ENCODE data around the gene OGG1. TPM values are rescaled to one million over a fixed set of nuclear protein-coding genes. Genes with fewer than 3 reads are reported as not detected.

OGG1 gene
- total RNA-seq = 69.9 TPM

DNA sequence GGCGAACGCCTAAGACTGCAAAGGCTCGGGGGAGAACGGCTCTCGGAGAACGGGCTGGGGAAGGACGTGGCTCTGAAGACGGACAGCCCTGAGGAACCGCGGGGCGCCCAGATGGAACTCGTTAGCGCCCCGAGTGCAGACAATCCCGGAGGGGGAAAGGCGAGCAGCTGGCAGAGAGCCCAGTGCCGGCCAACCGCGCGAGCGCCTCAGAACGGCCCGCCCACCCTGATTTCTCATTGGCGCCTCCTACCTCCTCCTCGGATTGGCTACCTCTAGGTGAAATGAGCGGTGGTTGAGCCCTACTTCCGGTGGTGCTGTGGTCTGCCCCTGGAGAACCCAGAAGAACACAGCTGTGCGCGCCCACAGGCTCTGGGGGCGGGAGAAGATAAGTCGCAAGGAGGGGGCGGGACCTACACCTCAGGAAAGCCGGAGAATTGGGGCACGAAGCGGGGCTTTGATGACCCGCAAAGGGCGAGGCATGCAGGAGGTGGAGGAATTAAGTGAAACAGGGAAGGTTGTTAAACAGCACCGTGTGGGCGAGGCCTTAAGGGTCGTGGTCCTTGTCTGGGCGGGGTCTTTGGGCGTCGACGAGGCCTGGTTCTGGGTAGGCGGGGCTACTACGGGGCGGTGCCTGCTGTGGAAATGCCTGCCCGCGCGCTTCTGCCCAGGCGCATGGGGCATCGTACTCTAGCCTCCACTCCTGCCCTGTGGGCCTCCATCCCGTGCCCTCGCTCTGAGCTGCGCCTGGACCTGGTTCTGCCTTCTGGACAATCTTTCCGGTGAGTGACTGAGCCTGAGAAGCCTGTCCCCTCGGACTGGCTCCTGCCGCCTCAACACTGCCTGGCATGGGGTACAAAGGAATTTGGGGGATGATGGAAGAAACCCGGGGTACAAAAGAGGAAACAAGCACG is at the start of gene OGG1:
Gene OGG1, plus strand, starts transcription at position 308 of the 911 bp plus-strand sequence. Its CDS starts 335 bp downstream, at position 643.

DNA sequence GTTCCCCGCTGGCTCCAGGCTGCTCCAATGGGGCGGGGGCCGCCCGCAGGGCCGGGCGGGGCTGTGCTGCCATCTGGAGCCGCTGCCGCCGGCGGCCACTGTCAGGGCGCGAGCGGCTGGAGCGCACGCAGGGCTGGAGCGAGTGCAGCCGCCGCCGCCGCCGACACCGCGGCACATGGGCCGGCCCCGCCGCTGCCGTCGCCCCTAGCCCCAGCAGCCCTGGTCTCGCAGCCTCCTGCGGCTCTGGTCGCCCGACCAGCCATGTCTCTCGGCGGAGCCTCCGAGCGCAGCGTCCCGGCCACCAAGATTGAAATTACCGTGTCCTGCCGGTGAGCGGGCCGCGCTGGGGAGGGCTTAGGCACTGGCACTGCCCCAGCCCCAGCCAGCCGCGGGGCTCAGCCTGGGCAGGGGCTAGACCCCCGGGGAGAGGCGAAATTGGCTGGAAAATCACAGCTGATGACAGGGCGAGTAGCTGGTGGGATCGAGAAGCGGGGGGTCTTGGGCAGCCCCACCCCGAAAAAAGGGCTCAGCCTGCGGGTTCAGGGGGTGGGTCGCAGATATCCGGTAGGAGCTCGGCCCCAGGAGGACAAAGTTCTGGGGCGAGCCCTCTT is 45.9 kb upstream of the OGG1 start, which contains the start of gene CPNE9:
Gene CPNE9, plus strand, starts transcription at position 98 of the 611 bp plus-strand sequence. Its CDS starts 164 bp downstream, at position 262.

DNA sequence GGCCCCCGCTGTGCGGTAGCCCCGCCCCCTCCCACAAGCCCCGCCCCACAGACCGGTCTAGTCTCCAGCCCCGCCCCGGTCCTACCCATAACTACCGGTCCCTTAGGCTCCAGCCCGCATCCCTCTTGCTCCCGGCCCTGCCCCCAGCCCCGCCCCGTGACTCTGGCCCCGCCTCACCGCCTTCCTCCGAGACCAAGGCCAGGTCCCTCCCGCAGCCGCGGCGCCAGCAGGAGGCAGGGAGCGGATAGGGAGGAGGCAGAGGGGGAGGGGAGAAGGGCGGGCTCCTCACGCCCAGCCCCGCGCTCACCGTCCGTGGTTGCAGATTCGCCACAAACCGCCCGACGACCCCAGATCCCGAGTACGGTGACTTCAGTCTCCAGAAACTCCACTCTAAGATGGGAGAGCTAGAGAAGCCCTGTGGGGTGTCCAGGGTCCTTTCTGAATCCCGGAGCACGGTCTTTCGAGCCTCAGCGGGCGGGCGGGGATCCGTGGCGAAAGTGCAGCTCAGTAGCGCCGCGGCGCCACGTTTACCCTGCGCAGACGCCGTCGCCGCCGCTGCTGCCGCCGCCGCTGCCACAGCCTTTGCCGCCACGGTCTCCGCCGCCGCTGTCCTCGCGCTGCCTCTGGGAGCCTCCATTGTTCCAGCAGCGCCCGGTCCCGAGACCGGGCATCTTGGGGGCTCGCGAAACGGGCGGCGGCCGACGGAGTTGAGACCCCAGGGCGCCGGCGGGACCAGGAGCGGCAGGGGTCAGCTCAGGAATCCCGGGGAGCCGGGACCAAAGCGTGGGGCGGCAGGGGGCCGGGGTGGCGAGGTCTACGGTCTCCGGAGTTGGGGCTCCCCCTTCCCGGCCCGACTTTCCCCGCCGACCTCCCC is 18.3 kb upstream of the OGG1 start, which contains the start of gene BRPF1:
Gene BRPF1, plus strand, starts transcription at position 530 of the 874 bp plus-strand sequence. CDS start 2,406 bp downstream, outside the sequence.

DNA sequence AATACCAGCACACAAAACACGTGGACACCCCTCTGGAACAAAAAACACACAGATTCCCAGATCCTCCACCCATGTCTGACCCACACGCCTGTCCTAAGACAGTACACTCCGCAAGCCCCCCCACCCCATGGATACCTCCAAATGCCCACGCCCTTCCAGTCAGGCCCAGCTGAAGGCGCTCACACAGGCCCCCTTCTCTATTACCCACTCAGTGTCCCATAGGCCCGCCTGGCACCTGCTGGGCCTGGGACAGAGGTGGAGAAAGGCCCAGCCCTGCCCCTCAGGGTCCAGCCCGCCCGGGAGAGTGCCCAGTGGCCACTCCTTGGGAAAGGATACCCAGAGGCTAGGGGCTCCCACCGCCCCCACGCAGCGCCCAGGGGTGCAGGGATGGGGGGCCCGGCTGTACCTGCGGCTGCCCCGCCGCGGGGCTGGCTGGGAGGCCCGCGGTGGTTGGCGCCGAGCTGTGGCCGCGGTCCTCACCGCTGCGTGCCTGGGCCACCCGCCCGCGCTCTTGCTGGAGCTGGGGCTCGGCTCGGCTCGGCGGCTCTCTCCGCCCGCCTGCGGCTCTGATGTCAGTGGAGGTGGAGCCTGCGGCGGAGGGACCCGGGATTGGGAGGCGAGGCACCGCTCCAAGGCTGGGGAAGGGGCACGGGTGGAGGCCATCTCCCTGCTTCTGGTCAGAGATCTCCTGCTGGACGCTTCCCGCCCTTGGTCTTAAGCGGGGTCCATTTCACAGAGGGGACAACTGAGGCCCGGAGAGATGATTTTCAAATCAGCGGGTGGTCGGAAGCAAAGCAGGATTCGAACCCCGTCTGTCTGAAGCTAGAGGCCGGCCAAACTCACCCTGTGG is 19.9 kb downstream of the OGG1 start, which contains the start of gene CAMK1:
Gene CAMK1, minus strand, starts transcription at position 522 of the 850 bp plus-strand sequence. CDS start 2,198 bp downstream, outside the sequence.

DNA sequence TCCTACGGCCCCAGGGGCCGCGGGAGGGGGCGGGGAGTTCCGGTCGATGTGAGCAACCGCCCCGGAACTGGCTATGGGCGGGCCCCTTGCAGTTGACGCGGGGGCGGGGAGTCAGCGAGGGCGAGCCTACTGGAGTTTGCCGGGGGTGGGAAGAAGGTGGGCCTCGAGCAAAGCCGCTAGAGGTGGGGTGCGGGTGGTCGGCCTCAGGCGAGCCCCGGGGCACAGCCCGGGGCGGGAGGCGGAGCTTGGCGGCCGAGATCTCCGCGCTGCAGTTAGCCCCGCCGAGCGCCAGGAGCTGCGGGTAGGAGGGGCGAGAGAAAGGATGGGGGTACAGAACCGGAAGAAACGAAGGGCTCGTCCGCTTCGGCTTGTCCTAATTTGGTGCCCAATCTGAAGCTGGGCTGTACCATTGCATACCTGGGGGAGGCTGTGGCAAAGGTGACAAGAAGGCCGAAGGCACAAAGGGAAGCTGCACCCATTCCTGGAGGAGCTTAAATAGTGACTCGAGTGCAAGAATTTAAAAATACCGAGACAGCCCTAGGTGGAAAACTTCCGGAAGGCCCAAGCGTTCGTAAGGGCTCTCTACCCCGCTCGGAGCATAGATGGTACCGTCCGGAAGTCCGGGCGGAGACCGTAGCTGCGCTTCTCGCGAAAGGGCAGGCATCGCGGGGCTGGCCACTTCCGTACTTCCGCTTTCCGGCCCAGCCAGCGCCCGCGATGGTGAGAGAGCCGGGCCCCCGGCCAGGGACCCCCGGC is 42.8 kb downstream of the OGG1 start, which contains the start of the genes ARPC4 and TADA3:
Gene ARPC4, plus strand, starts transcription at position 678 of the 756 bp plus-strand sequence. Its CDS starts 40 bp downstream, at position 718.
Gene TADA3, minus strand, starts transcription at position 69 of the 756 bp plus-strand sequence. CDS start 1,007 bp downstream, outside the sequence.

Other genes with a start within 250 kb of the OGG1 start
- gene LHFPL4, start 196.1 kb upstream of the OGG1 start, total RNA-seq = 55.1 TPM
- gene MTMR14, start 100.4 kb upstream of the OGG1 start, total RNA-seq = 18.9 TPM
- gene CPNE9, start 46.1 kb upstream of the OGG1 start, total RNA-seq = 12.7 TPM
- 12.9 TPM for gene BRPF1, start 18.2 kb upstream of the OGG1 start, total RNA-seq
- 53.5 TPM for gene CAMK1, start 20.0 kb downstream of the OGG1 start, total RNA-seq
- 39.2 TPM for gene TADA3, start 42.5 kb downstream of the OGG1 start, total RNA-seq
- gene ARPC4, start 43.1 kb downstream of the OGG1 start, total RNA-seq = 131 TPM
- gene TTLL3, start 60.3 kb downstream of the OGG1 start, total RNA-seq = 18.7 TPM
- gene RPUSD3, start 94.1 kb downstream of the OGG1 start, total RNA-seq = 21.0 TPM
- not detected for gene CIDEC, start 130.3 kb downstream of the OGG1 start, total RNA-seq
- gene JAGN1, start 140.7 kb downstream of the OGG1 start, total RNA-seq = 20.1 TPM
- 1.4 TPM for gene IL17RE, start 152.9 kb downstream of the OGG1 start, total RNA-seq
- 4.8 TPM for gene IL17RC, start 167.1 kb downstream of the OGG1 start, total RNA-seq
- gene CRELD1, start 183.9 kb downstream of the OGG1 start, total RNA-seq = 27.2 TPM
- gene PRRT3, start 202.5 kb downstream of the OGG1 start, total RNA-seq = 9.9 TPM
- gene EMC3, start 236.9 kb downstream of the OGG1 start, total RNA-seq = 51.2 TPM